Melanocyte of skin (primary cell): ENCODE results near the gene CACNA2D1. TPM values are rescaled to one million over a fixed set of nuclear protein-coding genes. Genes with fewer than 3 reads are reported as not detected.

Source experiments
- total RNA-seq, 2 donors: library from RNA; depleted of rRNA; stranded (reverse); fragments of >200 nt; gene quantifications; 2 replicates each; pipeline ENCODE4 v1.2.3, GENCODE V29; 2012

Gene CACNA2D1
- total RNA-seq: 10 to 100 TPM; 16.3 to 18.9 TPM

DNA sequence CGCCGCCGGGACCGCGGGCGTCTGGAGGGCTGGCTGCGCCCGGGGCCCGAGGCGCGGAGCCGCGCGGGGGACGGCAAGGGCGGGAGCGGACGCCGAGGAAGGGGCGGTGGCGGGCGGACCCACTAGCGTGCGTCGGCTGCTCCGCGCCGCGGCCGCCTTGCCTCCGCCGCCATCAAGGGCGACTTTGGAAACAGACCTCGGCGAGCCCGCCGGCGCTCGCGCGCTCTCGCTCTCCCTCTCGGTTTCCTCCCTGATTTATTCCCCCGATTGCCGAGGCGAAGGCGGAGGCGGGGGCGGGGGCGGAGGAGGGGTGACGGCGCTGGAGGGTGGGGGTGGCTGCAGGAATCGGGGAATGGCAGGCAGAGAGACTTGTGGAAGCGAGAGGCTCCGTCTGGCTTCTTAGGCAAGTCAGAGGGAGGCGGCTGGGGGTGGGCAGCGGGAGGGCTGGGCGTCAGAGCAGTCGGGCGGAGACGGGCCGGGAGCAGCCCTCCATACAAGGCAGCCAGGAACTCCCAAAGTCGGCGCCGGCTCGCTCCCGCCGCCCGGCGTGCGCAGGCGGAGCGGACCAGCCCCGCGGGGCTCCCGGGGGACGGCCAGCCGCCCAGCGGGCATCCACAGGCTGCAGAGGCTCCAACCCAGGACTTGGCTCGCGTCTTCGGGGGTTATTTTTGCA is at the start of gene CACNA2D1:
CACNA2D1 (minus strand) TSS at position 231 of the 673 bp plus-strand sequence.

